GM10248 (cell line): ENCODE data around the gene LYPD3.
"Not testable (repeated sequence)": the region's sequence is repeated elsewhere in the genome, so short reads cannot be mapped to it uniquely, and the experiment has no call there.

ENCODE experiments used
- CTCF ChIA-PET: fragments of 300-600 bp; sonication (Branson Sonifier 250); formaldehyde crosslinking; extraction: SDS; loops from one replicate; lab custom pipeline; 2021; ENCODE audit warnings: antibody characterized with exemption; lab: Yijun Ruan, JAX
- POLR2A ChIA-PET: fragments of 350-650 bp; sonication (Branson Sonifier 250); formaldehyde crosslinking; extraction: SDS; loops from one replicate; lab custom pipeline; 2020; ENCODE audit warnings: antibody characterized with exemption; lab: Yijun Ruan, JAX
- DNase-seq: peaks from one replicate; pipeline ENCODE4 v3.0.0; 2012; ENCODE audit errors: extremely low spot score
- TF ChIP-seq, protein P1 (sequence below): IDR thresholded peaks from 2 replicates; pipeline ENCODE4 v1.5.1; 2012; ENCODE audit warnings: mild to moderate bottlenecking, low read depth; ENCODE audit errors: extremely low read depth, missing control alignments, control extremely low read depth

Gene LYPD3

DNA sequence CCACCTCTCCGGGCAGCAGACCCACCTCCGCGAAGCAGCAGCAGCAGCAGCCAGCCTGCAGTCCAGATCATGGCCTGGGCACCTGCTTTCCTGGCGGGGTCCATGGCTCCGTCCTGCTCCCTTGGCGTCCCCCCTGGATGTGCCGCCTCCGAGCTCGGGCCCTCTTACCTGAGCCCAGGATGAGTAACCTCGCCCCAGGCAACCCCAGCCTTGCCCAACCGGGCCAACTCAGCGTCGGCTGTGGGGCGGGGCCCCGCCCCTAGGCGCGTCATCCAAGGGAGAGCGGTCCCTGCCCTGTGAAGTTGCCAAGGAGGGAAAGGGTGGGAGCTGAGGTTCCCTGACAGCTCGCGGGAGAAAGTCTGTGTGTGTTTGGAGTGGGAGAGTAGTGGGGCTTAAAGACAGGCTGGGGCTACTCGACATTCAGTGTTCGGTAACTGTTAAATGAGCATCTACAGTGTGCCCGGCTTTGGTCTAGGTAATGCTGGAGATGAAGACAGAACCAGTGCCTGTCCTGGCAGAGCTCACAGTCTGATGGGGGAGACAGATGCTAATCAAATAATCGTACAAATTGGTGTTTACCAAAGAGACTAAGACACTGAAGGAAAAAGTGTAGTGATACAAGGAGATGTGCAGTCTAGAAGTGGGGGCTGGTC lies at the start of gene LYPD3:
TSS of gene LYPD3 (minus strand) at position 141 of the 653 bp plus-strand sequence. CDS start at position 104, 37 bp downstream.
- CTCF ChIA-PET, result interaction anchor here (0.7 to 12.1 kb wide), 4 partner anchors 19 to 54 kb away, joined by 3 to 88 read pairs (median 5); partner anchors contain the start of gene PHLDB3
- no peak for DNase-seq
- POLR2A ChIA-PET, result no interaction called here
- TF ChIP-seq, protein P1, sequence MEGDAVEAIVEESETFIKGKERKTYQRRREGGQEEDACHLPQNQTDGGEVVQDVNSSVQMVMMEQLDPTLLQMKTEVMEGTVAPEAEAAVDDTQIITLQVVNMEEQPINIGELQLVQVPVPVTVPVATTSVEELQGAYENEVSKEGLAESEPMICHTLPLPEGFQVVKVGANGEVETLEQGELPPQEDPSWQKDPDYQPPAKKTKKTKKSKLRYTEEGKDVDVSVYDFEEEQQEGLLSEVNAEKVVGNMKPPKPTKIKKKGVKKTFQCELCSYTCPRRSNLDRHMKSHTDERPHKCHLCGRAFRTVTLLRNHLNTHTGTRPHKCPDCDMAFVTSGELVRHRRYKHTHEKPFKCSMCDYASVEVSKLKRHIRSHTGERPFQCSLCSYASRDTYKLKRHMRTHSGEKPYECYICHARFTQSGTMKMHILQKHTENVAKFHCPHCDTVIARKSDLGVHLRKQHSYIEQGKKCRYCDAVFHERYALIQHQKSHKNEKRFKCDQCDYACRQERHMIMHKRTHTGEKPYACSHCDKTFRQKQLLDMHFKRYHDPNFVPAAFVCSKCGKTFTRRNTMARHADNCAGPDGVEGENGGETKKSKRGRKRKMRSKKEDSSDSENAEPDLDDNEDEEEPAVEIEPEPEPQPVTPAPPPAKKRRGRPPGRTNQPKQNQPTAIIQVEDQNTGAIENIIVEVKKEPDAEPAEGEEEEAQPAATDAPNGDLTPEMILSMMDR, result no peak

DNA sequence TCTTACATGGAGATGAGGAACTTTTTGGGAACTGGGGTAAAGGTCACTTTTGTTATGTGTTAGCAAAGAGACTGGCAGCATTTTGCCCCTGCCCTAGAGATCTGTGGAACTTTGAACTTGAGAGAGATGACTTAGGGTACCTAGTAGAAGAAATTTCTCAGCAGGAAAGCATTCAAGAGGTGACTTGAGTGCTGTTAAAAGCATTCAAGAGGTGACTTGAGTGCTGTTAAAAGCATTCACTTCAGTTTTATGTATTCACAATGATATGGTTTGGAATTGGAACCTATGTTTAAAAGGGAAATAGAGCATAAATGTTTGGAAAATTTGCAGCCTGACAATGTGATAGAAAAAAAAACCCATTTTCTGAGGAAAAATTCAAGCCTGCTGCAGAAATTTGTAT lies 47.0 kb upstream of the LYPD3 start:
- POLR2A ChIA-PET, CTCF ChIA-PET, DNase-seq: not testable (repeated sequence)

DNA sequence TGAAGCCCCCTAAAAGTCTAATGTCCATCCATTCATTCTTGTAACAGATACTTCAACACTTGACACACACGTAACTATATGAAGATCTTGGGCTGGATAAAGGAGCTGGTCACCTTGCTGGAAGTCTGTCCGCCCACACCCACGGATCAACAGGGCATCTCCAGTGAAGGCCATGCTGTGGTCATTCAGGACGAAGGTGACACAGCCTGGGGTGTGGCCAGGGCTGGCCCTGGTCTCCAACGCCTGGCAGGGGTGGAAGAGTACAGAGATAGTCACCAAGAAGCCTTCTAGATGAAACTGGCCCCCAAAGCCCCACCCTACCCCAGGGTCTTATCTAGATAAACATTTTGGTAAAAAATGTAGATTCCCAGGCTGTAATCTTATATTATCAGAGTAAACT lies 45.9 kb upstream of the LYPD3 start:
- DNase-seq, result no peak
- TF ChIP-seq, protein P1, result no peak
- CTCF ChIA-PET, result interaction anchor here (1.0 to 3.1 kb wide), 3 partner anchors 8 to 79 kb away, joined by 4 to 13 read pairs (median 4); no protein-coding TSS in a partner anchor
- POLR2A ChIA-PET, result no interaction called here

DNA sequence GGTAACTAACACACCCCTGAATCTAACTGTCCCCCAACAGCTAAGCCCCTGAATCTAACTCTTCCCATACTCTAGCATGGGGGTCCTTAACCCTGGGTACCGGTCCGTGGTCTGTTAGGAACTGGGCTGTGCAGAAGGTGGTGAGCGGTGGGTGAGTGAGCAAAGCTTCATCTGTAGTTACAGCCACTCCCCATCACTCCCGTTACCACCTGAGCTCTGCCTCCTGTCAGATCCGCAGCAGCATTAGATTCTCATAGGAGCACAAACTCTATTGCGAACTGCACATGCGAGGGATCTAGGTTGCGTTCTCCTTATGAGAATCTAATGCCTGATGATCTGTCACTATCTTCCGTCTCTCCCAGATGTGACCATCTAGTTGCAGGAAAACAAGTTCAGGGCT lies 45.3 kb upstream of the LYPD3 start:
- CTCF ChIA-PET, result interaction anchor here (1.0 to 3.1 kb wide), 4 partner anchors 9 to 79 kb away, joined by 4 to 21 read pairs (median 8); no protein-coding TSS in a partner anchor
- DNase-seq, result no peak
- POLR2A ChIA-PET, result no interaction called here
- TF ChIP-seq, protein P1, result no peak

DNA sequence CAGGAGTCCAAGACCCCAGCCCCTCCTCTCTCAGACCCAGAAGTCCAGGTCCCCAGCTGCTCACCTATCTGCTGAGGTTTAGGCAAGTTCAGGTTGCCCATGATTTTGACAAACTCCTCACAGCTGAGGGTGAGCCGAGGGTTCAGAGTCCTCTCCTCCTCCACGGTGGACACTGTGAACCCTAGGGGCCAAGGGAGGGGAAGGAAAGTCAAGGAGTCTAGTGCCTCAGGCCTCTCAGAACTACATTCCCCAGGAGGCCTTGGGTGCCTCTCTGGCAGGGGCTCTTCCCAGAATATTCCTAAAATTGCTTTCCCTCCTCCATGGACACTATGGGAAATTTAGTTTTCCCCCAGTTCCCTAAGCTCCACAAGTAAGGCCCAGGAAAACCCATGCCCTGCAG lies 42.5 kb upstream of the LYPD3 start:
- ChIA-PET POLR2A (interaction anchor here (0.7 kb wide), 1 partner anchor 307 kb away, joined by 5 read pairs; no protein-coding TSS in a partner anchor), CTCF (interaction anchor here (1.0 to 3.1 kb wide), 2 partner anchors 12 to 61 kb away, joined by 3 to 21 read pairs; no protein-coding TSS in a partner anchor)
- DNase-seq, result no peak
- TF ChIP-seq, protein P1, result no peak

DNA sequence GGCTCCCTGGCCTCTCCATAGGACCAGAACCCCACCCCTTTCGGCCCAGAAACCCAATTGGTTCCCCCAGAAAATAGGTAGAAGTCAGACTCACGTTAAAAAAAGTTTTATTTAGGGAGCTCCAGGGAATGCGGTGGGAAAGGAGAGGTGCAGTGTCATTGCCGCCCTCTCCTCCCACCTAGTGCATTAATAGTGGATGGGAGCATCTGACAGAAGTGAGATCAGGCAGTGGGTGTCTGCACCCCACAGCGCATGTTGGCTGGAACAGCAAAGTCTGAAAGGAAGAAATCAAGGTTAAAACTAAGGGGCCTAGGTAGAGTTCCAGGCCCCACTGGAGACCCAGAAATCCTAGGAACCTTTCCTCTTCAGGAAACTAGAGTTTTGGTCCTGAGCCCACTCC lies 41.2 kb upstream of the LYPD3 start:
- POLR2A ChIA-PET, result interaction anchor here (0.5 kb wide), 1 partner anchor 66 kb away, joined by 6 read pairs; no protein-coding TSS in a partner anchor
- CTCF ChIA-PET, result interaction anchor here (2.1 to 3.8 kb wide), 2 partner anchors 13 to 47 kb away, joined by 5 to 22 read pairs; no protein-coding TSS in a partner anchor
- TF ChIP-seq, protein P1, result no peak
- DNase-seq, result no peak

DNA sequence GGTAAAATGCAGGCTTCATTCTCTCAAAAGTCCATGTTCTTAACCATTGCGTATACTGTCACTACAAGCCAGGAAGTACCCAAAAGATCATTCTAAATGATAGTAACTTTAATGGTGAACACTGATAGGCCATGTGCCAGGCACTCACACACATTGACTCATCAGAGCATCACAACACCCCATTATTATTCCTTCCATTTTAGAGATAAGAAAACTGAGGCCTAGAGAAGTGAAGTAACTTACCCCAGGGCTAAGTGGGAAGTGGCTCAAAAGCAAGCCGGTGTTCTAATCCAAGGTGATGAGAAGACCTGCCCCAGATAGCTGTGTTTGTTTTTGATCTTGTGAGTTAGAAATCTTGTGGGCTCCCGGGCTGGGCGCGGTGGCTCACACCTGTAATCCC lies 40.5 kb upstream of the LYPD3 start:
- no peak for DNase-seq
- ChIA-PET POLR2A (interaction anchor here (0.5 kb wide), 1 partner anchor 66 kb away, joined by 6 read pairs; no protein-coding TSS in a partner anchor), CTCF (interaction anchor here (1.4 to 3.8 kb wide), 4 partner anchors 14 to 88 kb away, joined by 3 to 22 read pairs (median 12); no protein-coding TSS in a partner anchor)
- TF ChIP-seq, protein P1, result no peak
